ENCODE results near the gene GPC1.
"Not testable (repeated sequence)": the region's sequence is repeated elsewhere in the genome, so short reads cannot be mapped to it uniquely, and the experiment has no call there.

DNA sequence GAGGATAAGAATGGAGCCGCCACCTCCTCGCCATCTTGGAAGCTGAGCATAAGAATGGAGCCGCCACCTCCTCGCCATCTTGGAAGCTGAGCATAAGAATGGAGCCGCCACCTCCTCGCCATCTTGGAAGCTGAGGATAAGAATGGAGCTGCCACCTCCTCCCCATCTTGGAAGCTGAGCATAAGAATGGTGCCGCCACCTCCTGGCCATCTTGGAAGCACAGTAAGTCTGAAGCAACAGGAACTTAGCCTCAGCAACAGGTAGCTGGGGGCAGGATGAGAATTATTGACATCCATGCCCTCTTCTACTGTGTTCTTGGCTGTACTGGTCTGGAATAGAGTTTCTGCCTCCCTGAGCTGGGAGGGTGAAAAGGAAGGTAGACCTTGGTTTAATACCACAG, 61.6 kb downstream of the GPC1 start:
- not testable (repeated sequence) for TF ChIP-seq TOX (CRISPR knock-in tag; IDR thresholded peaks at IDR 0.05; ENCODE audit: borderline replicate concordance); ZNF8 (CRISPR knock-in tag; IDR thresholded peaks at IDR 0.05); PATZ1 (CRISPR knock-in tag; IDR thresholded peaks at IDR 0.05; ENCODE audit: borderline replicate concordance); GLIS3 (CRISPR knock-in tag; IDR thresholded peaks at IDR 0.05); ARNTL (CRISPR knock-in tag; IDR thresholded peaks at IDR 0.05; ENCODE audit: borderline replicate concordance, low read depth); OSR1 (CRISPR knock-in tag; IDR thresholded peaks at IDR 0.05); ISL1 (CRISPR knock-in tag; IDR thresholded peaks at IDR 0.05); ZFP30 (CRISPR knock-in tag; IDR thresholded peaks at IDR 0.05); ZFP3 (CRISPR knock-in tag; IDR thresholded peaks at IDR 0.05); TCF4 (CRISPR knock-in tag; IDR thresholded peaks at IDR 0.05; ENCODE audit: borderline replicate concordance); RARB (CRISPR knock-in tag; IDR thresholded peaks at IDR 0.05); CSDC2 (CRISPR knock-in tag; IDR thresholded peaks at IDR 0.05)
- TF ChIP-seq, protein P1, sequence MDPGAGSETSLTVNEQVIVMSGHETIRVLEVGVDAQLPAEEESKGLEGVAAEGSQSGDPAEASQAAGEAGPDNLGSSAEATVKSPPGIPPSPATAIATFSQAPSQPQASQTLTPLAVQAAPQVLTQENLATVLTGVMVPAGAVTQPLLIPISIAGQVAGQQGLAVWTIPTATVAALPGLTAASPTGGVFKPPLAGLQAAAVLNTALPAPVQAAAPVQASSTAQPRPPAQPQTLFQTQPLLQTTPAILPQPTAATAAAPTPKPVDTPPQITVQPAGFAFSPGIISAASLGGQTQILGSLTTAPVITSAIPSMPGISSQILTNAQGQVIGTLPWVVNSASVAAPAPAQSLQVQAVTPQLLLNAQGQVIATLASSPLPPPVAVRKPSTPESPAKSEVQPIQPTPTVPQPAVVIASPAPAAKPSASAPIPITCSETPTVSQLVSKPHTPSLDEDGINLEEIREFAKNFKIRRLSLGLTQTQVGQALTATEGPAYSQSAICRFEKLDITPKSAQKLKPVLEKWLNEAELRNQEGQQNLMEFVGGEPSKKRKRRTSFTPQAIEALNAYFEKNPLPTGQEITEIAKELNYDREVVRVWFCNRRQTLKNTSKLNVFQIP (CRISPR knock-in tag; IDR thresholded peaks at IDR 0.05; ENCODE audit: borderline replicate concordance, low read depth): not testable (repeated sequence)
- TF ChIP-seq, protein P2, sequence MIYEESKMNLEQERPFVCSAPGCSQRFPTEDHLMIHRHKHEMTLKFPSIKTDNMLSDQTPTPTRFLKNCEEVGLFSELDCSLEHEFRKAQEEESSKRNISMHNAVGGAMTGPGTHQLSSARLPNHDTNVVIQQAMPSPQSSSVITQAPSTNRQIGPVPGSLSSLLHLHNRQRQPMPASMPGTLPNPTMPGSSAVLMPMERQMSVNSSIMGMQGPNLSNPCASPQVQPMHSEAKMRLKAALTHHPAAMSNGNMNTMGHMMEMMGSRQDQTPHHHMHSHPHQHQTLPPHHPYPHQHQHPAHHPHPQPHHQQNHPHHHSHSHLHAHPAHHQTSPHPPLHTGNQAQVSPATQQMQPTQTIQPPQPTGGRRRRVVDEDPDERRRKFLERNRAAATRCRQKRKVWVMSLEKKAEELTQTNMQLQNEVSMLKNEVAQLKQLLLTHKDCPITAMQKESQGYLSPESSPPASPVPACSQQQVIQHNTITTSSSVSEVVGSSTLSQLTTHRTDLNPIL (CRISPR knock-in tag; IDR thresholded peaks at IDR 0.05; ENCODE audit: low read depth): not testable (repeated sequence)
